HepG2 (cell line): Measurements from ENCODE around the gene TFG. TPM values are rescaled to one million over a fixed set of nuclear protein-coding genes. Genes with fewer than 3 reads are reported as not detected.

Source experiments
- ATAC-seq: fragments of 200-7000 bp; cut with Tn5 transposase; 3 replicates; pipeline ENCODE4 v1.9.1; 2020; ENCODE audit warnings: mild to moderate bottlenecking, moderate library complexity
- BruUV-seq: library from RNA; stranded (reverse); fragments of 400-500 nt; replicated peaks from 2 replicates; lab custom pipeline; 2021; lab: Mats Ljungman, UMichigan
- CTCF ChIA-PET: fragments of 300-600 bp; formaldehyde crosslinking; extraction: SDS; loops from one replicate; lab custom pipeline; 2021; ENCODE audit warnings: low total read pairs, inconsistent platforms, low intra/inter-chr PET ratio; lab: Yijun Ruan, JAX
- POLR2A ChIA-PET: fragments of 350-600 bp; sonication (Branson Sonifier 250); formaldehyde crosslinking; loops from one replicate; lab custom pipeline; 2020; ENCODE audit warnings: antibody characterized with exemption, inconsistent platforms; lab: Yijun Ruan, JAX
- DNase-seq: peaks from one replicate; pipeline ENCODE4 v3.0.0-alpha.2; 2015; ENCODE audit warnings: low spot score
- FAIRE-seq: peaks from 3 replicates; lab custom pipeline; 2011; peaks lifted over from hg19 to GRCh38; lab: Jason Lieb, UNC
- H2AFZ ChIP-seq: one replicate; pipeline ENCODE4 v1.6.1; 2011; ENCODE audit warnings: low read length, inconsistent platforms
- H3K27ac ChIP-seq: fragments of 300-600 bp; 3 replicates; pipeline ENCODE4 v1.8.0; 2011; ENCODE audit warnings: mixed run types, mild to moderate bottlenecking, mixed read lengths, low read length, inconsistent platforms; ENCODE audit not compliant: insufficient read depth; ENCODE audit errors: extremely low read length
- H3K27me3 ChIP-seq, 2 experiments: fragments of 200-600 bp in 1 of 2; 2 replicates in 1 of 2; 3 replicates in 1 of 2; pipeline versions ENCODE4 v1.6.0 to v1.8.0; 2011; ENCODE audit warnings: low read length in 2 of 2, mild to moderate bottlenecking in 2 of 2, moderate library complexity in 2 of 2, inconsistent platforms in 1 of 2; ENCODE audit not compliant: insufficient read depth in 2 of 2, control insufficient read depth in 1 of 2
- H3K36me3 ChIP-seq, 2 experiments: fragments of 200-600 bp in 1 of 2; replicated peaks in 1 of 2; 2 replicates in 1 of 2; 3 replicates in 1 of 2; pipeline versions ENCODE4 v1.5.1 to v1.8.0; 2011; ENCODE audit warnings: low read length in 2 of 2, inconsistent platforms in 1 of 2; ENCODE audit not compliant: insufficient read depth in 2 of 2, control insufficient read depth in 1 of 2
- H3K4me1 ChIP-seq: 2 replicates; pipeline ENCODE4 v1.5.1; 2012; ENCODE audit warnings: low read length, inconsistent platforms; ENCODE audit not compliant: insufficient read depth
- H3K4me2 ChIP-seq: 2 replicates; pipeline ENCODE4 v1.6.0; 2011; ENCODE audit warnings: low read depth, low read length, inconsistent platforms
- H3K4me3 ChIP-seq, 3 experiments: fragments of 200-600 bp in 1 of 3; sonication (generic), shearing (Covaris generic) in 1 of 3; replicated peaks in 1 of 3; 2 replicates each; pipeline ENCODE4 v1.5.1; 2011 to 2016; ENCODE audit warnings: low read length in 3 of 3, inconsistent platforms in 2 of 3, low read depth in 2 of 3, mild to moderate bottlenecking in 2 of 3, control low read depth in 1 of 3, mixed read lengths in 1 of 3; ENCODE audit not compliant: insufficient read depth in 1 of 3
- H3K79me2 ChIP-seq: one replicate; pipeline ENCODE4 v1.6.1; 2011; ENCODE audit warnings: low read length, inconsistent platforms; ENCODE audit not compliant: insufficient read depth
- H3K9ac ChIP-seq: 2 replicates; pipeline ENCODE4 v1.6.0; 2011; ENCODE audit warnings: mild to moderate bottlenecking, low read depth, low read length, inconsistent platforms; ENCODE audit not compliant: insufficient read depth
- H3K9me3 ChIP-seq: 2 replicates; pipeline ENCODE4 v1.5.1; 2012; ENCODE audit warnings: mild to moderate bottlenecking, low read length
- H4K20me1 ChIP-seq: 2 replicates; pipeline ENCODE4 v1.6.0; 2011; ENCODE audit warnings: inconsistent platforms, mild to moderate bottlenecking, low read length, moderate library complexity; ENCODE audit not compliant: insufficient read depth
- ATF2 ChIP-seq: sonication (generic); formaldehyde crosslinking; IDR thresholded peaks from 2 replicates; pipeline ENCODE4 v1.4.0; 2020; ENCODE audit warnings: missing genetic modification reagents
- CREB1 ChIP-seq, 2 experiments: fragments of 450-650 bp in 1 of 2; IDR thresholded peaks; 2 replicates each; pipeline ENCODE4 v1.6.1; 2016 to 2017; ENCODE audit warnings: control low read depth in 1 of 2, mild to moderate bottlenecking in 1 of 2, missing compliant biosample characterization in 1 of 2, missing genetic modification characterization in 1 of 2
- CTCF ChIP-seq: sonication (generic); formaldehyde crosslinking; IDR thresholded peaks from 2 replicates; pipeline ENCODE4 v1.5.0; 2020; ENCODE audit warnings: mild to moderate bottlenecking, missing genetic modification reagents, moderate library complexity
- GATAD1 ChIP-seq: IDR thresholded peaks from 2 replicates; pipeline ENCODE4 v1.6.1; 2016; ENCODE audit warnings: missing genetic modification reagents, missing compliant biosample characterization
- GZF1 ChIP-seq: sonication (generic); formaldehyde crosslinking; IDR thresholded peaks from 2 replicates; pipeline ENCODE4 v1.5.1; 2020; ENCODE audit warnings: mild to moderate bottlenecking, missing genetic modification reagents
- HOXA9 ChIP-seq: sonication (generic); formaldehyde crosslinking; IDR thresholded peaks from 2 replicates; pipeline ENCODE4 v1.8.1; 2022; ENCODE audit warnings: missing genetic modification reagents, mild to moderate bottlenecking, moderate library complexity, borderline replicate concordance
- POLR2A ChIP-seq, 2 experiments: IDR thresholded peaks; 2 replicates each; pipeline ENCODE4 v1.6.1; 2011; ENCODE audit warnings: low read depth in 2 of 2, low read length in 2 of 2, mild to moderate bottlenecking in 1 of 2, moderate library complexity in 1 of 2; ENCODE audit not compliant: insufficient read depth in 1 of 2
- RXRB ChIP-seq: IDR thresholded peaks from 2 replicates; pipeline ENCODE4 v1.6.1; 2016; ENCODE audit warnings: borderline replicate concordance, missing genetic modification reagents, missing compliant biosample characterization
- SIN3A ChIP-seq: IDR thresholded peaks from 2 replicates; pipeline ENCODE4 v1.6.1; 2011; ENCODE audit warnings: low read depth, mild to moderate bottlenecking, control low read depth, low read length, borderline replicate concordance
- SMC3 ChIP-seq: IDR thresholded peaks from 2 replicates; pipeline ENCODE4 v1.6.1; 2011; ENCODE audit warnings: low read length, improper control_type of control experiment
- SOX13 ChIP-seq, 3 experiments: fragments of 450-650 bp in 1 of 3; sonication (generic) in 1 of 3; formaldehyde crosslinking in 1 of 3; IDR thresholded peaks in 2 of 3; conservative IDR thresholded peaks in 1 of 3; 2 replicates each; pipeline versions ENCODE4 v1.5.0 to v1.6.1; 2016 to 2020; ENCODE audit warnings: antibody characterized with exemption in 1 of 3, mild to moderate bottlenecking in 1 of 3, missing compliant biosample characterization in 1 of 3, missing genetic modification reagents in 1 of 3, moderate library complexity in 1 of 3
- ZFP37 ChIP-seq: sonication (generic); formaldehyde crosslinking; IDR thresholded peaks from 2 replicates; pipeline ENCODE4 v1.4.0; 2020; ENCODE audit warnings: missing genetic modification reagents, borderline replicate concordance
- ZNF331 ChIP-seq: sonication (generic); formaldehyde crosslinking; IDR thresholded peaks from 2 replicates; pipeline ENCODE4 v1.4.0; 2020; ENCODE audit warnings: missing genetic modification reagents
- ZNF709 ChIP-seq: sonication (generic); formaldehyde crosslinking; IDR thresholded peaks from 2 replicates; pipeline ENCODE4 v1.5.0; 2020; ENCODE audit warnings: mild to moderate bottlenecking, missing genetic modification reagents
- ZNF749 ChIP-seq: sonication (generic); formaldehyde crosslinking; IDR thresholded peaks from 2 replicates; pipeline ENCODE4 v1.8.0; 2022; ENCODE audit warnings: mild to moderate bottlenecking, missing genetic modification reagents, moderate library complexity, borderline replicate concordance
- WGBS: methylation state at CpG from one replicate; pipeline ENCODE4 v1.1.6; 2017; ENCODE audit warnings: low lambda C conversion rate; 5-methylcytosine and 5-hydroxymethylcytosine counted together
- in situ Hi-C: cut with HindIII; loops from 2 replicates; pipeline ENCODE4 v1.10.0; 2017; ENCODE audit warnings: low pct_unique_long_range_greater_than_20kb; ENCODE audit not compliant: extremely low pct_ligation_motif_present
- intact Hi-C: fragments of 100-400 bp; cut with micrococcal nuclease; formaldehyde crosslinking; loops from one replicate; pipeline ENCODE4 v1.10.0; 2022; ENCODE audit not compliant: unreplicated experiment
- polyA plus RNA-seq, 8 experiments: library from polyadenylated mRNA; depleted of rRNA in 3 of 8; stranded (reverse) in 7 of 8; unstranded in 1 of 8; fragments of >200 nt; fragmentation: Illumina TruSeq in 4 of 8; extraction: Trizol in 4 of 8; gene quantifications; 2 replicates each; pipeline versions ENCODE4 v1.2.1 to v1.2.3, GENCODE V29; 2011 to 2016; ENCODE audit warnings: low read depth in 4 of 8, missing spikeins in 1 of 8, mixed read lengths in 1 of 8; ENCODE audit not compliant: insufficient read depth in 1 of 8
- total RNA-seq, 5 experiments: library from RNA; depleted of rRNA; stranded (reverse); fragments of >200 nt; fragmentation: Illumina TruSeq; extraction: Trizol; gene quantifications; 2 replicates each; pipeline ENCODE4 v1.2.3, GENCODE V29; 2016; ENCODE audit warnings: low read depth in 1 of 5

TFG gene
- total and polyA plus RNA-seq, 2 of the 13 experiments (the other 11 are each of a cell fraction or from before 2014, with no cell fraction given), result 53.6 to 71.7 TPM

GRCh38 chr3:100710261-100710968 lies 1.1 kb downstream of the TFG start:
- Histone ChIP-seq H3K4me2 (peak overlapping the region; percentile 70), H3K4me3 (peak overlapping the region; percentile 68 to 91 (median 82)), H3K9ac (peak overlapping the region; percentile 81), H3K79me2 (peaks cover 55% of the 10 kb centered on the region), H3K27ac (peak overlapping the region; percentile 95), H2AFZ (no peak overlapping the region)
- DNase-seq, result peak; percentile 58
- no peak for FAIRE-seq
- intact Hi-C loops, result loop anchor here (10.0 kb wide), 2 partner anchors 396 to 896 kb away; partner anchors contain the start of gene CMSS1
- peak; percentile 19 for ATAC-seq
- TF ChIP-seq RXRB (CRISPR knock-in tag) (0 out of 2 replicates have a peak, but pooled peaks have one; percentile 15), ZNF331 (CRISPR knock-in tag) (no peak), SIN3A (0 out of 2 replicates have a peak, but pooled peaks have one; percentile 1), ZNF709 (0 out of 2 replicates have a peak, but pooled peaks have one; percentile 37), CTCF (CRISPR knock-in tag) (0 out of 2 replicates have a peak, but pooled peaks have one; percentile 5), SOX13 (IDR thresholded peaks at IDR 0.05) (no peak), SOX13 (CRISPR knock-in tag; conservative IDR thresholded peaks at IDR 0.05 in 1 of 2, IDR thresholded peaks at IDR 0.05 in 1 of 2) (0 out of 4 replicates have a peak, but pooled peaks of 1 of the 2 experiments have one; percentile 41), ZNF749 (no peak), ATF2 (CRISPR knock-in tag) (0 out of 2 replicates have a peak, but pooled peaks have one; percentile 25), ZFP37 (no peak), POLR2A (IDR thresholded peaks at IDR 0.05; ENCODE audit: insufficient read depth in 1 of 2, low read depth in 2 of 2, low read length in 2 of 2) (peak in 1 of 2 experiments; percentile 13; a peak in 1 of 4 replicates), HOXA9 (CRISPR knock-in tag) (no peak), GZF1 (CRISPR knock-in tag) (0 out of 2 replicates have a peak, but pooled peaks have one; percentile 35), SMC3 (peak; percentile 19; the same call in 1 of the 2 replicates), CREB1 (IDR thresholded peaks at IDR 0.05) (no peak), CREB1 (CRISPR knock-in tag; IDR thresholded peaks at IDR 0.05) (peak; percentile 55), GATAD1 (CRISPR knock-in tag) (no peak)
- TF ChIP-seq, all 625 proteins: peak for 10
- Histone ChIP-seq H3K36me3 (peaks cover 1 to 21% of the 10 kb centered on the region in 2 experiments; a peak in 3 of 5 replicates), H4K20me1 (peaks cover 23% of the 10 kb centered on the region), H3K27me3 (no peaks in the 10 kb centered on the region; a peak in 1 of 5 replicates), H3K4me1 (peaks cover 49% of the 10 kb centered on the region), H3K9me3 (no peaks in the 10 kb centered on the region)
- CTCF ChIA-PET, result no interaction called here
- POLR2A ChIA-PET, result interaction anchor here (0.7 to 1.8 kb wide), 10 partner anchors 13 to 863 kb away, joined by 3 to 6 read pairs (median 4); partner anchors contain the start of genes LNP1, TBC1D23 and TOMM70
- WGBS, result 8% methylated on average over 8 of the region's 8 CpGs
- in situ Hi-C loops, result loop anchor here (25.0 kb wide), 3 partner anchors 98 to 898 kb away; partner anchors contain the start of genes ADGRG7 and CMSS1
- no TSS peak for BruUV-seq
